ENCODE measurements around the gene RNGTT.
"Not testable (repeated sequence)": the region's sequence is repeated elsewhere in the genome, so short reads cannot be mapped to it uniquely, and the experiment has no call there.

RNGTT gene

GRCh38 chr6:88908598-88909548 is 54.5 kb downstream of the RNGTT start:
- DNase-seq, result no peak

- not testable (repeated sequence) for DNase-seq
Observed at GRCh38 chr6:88907148-88907547, 56.3 kb downstream of the RNGTT start.

- DNase-seq, result no peak
Observed at GRCh38 chr6:88899569-88900316, 63.7 kb downstream of the RNGTT start.

GRCh38 chr6:88895911-88896310 is 67.5 kb downstream of the RNGTT start:
- no peak for DNase-seq

- no peak for DNase-seq
Observed at GRCh38 chr6:88890860-88891845, 72.3 kb downstream of the RNGTT start.

- no peak for DNase-seq
Observed at GRCh38 chr6:88890394-88890793, 73.0 kb downstream of the RNGTT start.

- no peak for DNase-seq
Observed at GRCh38 chr6:88884361-88884760, 79.1 kb downstream of the RNGTT start.

GRCh38 chr6:88882536-88882935 is 80.9 kb downstream of the RNGTT start:
- DNase-seq, result no peak

GRCh38 chr6:88881451-88881850 is 82.0 kb downstream of the RNGTT start:
- DNase-seq, result no peak

GRCh38 chr6:88880021-88880420 is 83.4 kb downstream of the RNGTT start:
- DNase-seq, result no peak

- DNase-seq, result no peak
Observed at GRCh38 chr6:88877893-88878292, 85.5 kb downstream of the RNGTT start.

GRCh38 chr6:88872962-88873361 is 90.5 kb downstream of the RNGTT start:
- DNase-seq, result no peak

- no peak for DNase-seq
Observed at GRCh38 chr6:88871498-88871897, 91.9 kb downstream of the RNGTT start.

- DNase-seq, result peak; percentile 52
Observed at GRCh38 chr6:88870717-88871330, 92.6 kb downstream of the RNGTT start.

- no peak for DNase-seq
Observed at GRCh38 chr6:88869263-88870020, 94.0 kb downstream of the RNGTT start.

GRCh38 chr6:88867841-88868731 is 95.3 kb downstream of the RNGTT start:
- DNase-seq, result no peak

GRCh38 chr6:88866856-88867255 is 96.6 kb downstream of the RNGTT start:
- DNase-seq, result no peak

GRCh38 chr6:88865275-88865674 is 98.1 kb downstream of the RNGTT start:
- peak; percentile 53 for DNase-seq

- DNase-seq, result peak; percentile 45
Observed at GRCh38 chr6:88864359-88865054, 98.9 kb downstream of the RNGTT start.

- DNase-seq, result no peak
Observed at GRCh38 chr6:88860310-88860709, 103.1 kb downstream of the RNGTT start.

Measured in activated CD4-positive, alpha-beta T cell treated with anti-CD3 and anti-CD28 coated beads, Interleukin-2, Interleukin-6, amounts not matched to agents 100 ng/mL and 50 ng/mL, durations not matched to agents 16 hours and 8 hours (primary cell).